Measurements from ENCODE around the gene SVOP.
"Not testable (repeated sequence)": the region's sequence is repeated elsewhere in the genome, so short reads cannot be mapped to it uniquely, and the experiment has no call there.

SVOP gene

GRCh38 chr12:109028624-109029023, 7.8 kb upstream of the SVOP start:
- not testable (repeated sequence) for DNase-seq

- no peak for DNase-seq
Observed at GRCh38 chr12:109027767-109028166, 6.9 kb upstream of the SVOP start.

- no peak for DNase-seq
Observed at GRCh38 chr12:109020146-109020795, 597 bp downstream of the SVOP start.

- DNase-seq: no peak
Observed at GRCh38 chr12:109018296-109018695, 2.6 kb downstream of the SVOP start.

GRCh38 chr12:109016978-109017377, 3.9 kb downstream of the SVOP start:
- no peak for DNase-seq

GRCh38 chr12:109016016-109016415, 4.9 kb downstream of the SVOP start:
- no peak for DNase-seq

GRCh38 chr12:109014984-109015765, 5.7 kb downstream of the SVOP start:
- no peak for DNase-seq

GRCh38 chr12:109010259-109010658, 10.6 kb downstream of the SVOP start:
- DNase-seq: no peak

GRCh38 chr12:109009766-109010165, 11.1 kb downstream of the SVOP start:
- DNase-seq: no peak

- DNase-seq: no peak
Observed at GRCh38 chr12:109004017-109004416, 16.9 kb downstream of the SVOP start.

- no peak for DNase-seq
Observed at GRCh38 chr12:108996320-108996719, 24.5 kb downstream of the SVOP start.

GRCh38 chr12:108995370-108995992, 25.4 kb downstream of the SVOP start:
- no peak for DNase-seq

- DNase-seq: not testable (repeated sequence)
Observed at GRCh38 chr12:108990103-108990502, 30.8 kb downstream of the SVOP start.

GRCh38 chr12:108989376-108989775, 31.5 kb downstream of the SVOP start:
- no peak for DNase-seq

GRCh38 chr12:108985750-108986149, 35.1 kb downstream of the SVOP start:
- DNase-seq: no peak

GRCh38 chr12:108983227-108983626, 37.6 kb downstream of the SVOP start:
- DNase-seq: no peak

- no peak for DNase-seq
Observed at GRCh38 chr12:108982621-108983219, 38.1 kb downstream of the SVOP start.

- no peak for DNase-seq
Observed at GRCh38 chr12:108981835-108982234, 39.0 kb downstream of the SVOP start.

GRCh38 chr12:108980831-108981618, 39.8 kb downstream of the SVOP start:
- DNase-seq: no peak

GRCh38 chr12:108977360-108977759, 43.5 kb downstream of the SVOP start:
- no peak for DNase-seq

- no peak for DNase-seq
Observed at GRCh38 chr12:108975024-108975593, 45.8 kb downstream of the SVOP start.

- DNase-seq: no peak
Observed at GRCh38 chr12:108973629-108974152, 47.2 kb downstream of the SVOP start.

Measured in stimulated activated CD4-positive, alpha-beta T cell treated with anti-CD3 and anti-CD28 coated beads, Interleukin-4, amount 100 ng/mL, for 24 hours (primary cell).